Panc1 (cell line): Measurements from ENCODE around the gene NUP93. TPM values are rescaled to one million over a fixed set of nuclear protein-coding genes. Genes with fewer than 3 reads are reported as not detected.

ENCODE experiments used
- ATAC-seq: fragments of 200-7000 bp; cut with Tn5 transposase; 2 replicates; pipeline ENCODE4 v1.9.1; 2020; ENCODE audit warnings: mild to moderate bottlenecking, moderate library complexity
- BruUV-seq: library from RNA; stranded (reverse); fragments of 400-500 nt; replicated peaks from 2 replicates; lab custom pipeline; 2021; lab: Mats Ljungman, UMichigan
- CTCF ChIA-PET: fragments of 300-600 bp; sonication (Branson Sonifier 250); formaldehyde crosslinking; loops from one replicate; lab custom pipeline; 2022; ENCODE audit warnings: antibody characterized with exemption; lab: Charles Lee
- POLR2A ChIA-PET: fragments of 300-600 bp; sonication (Branson Sonifier 250); formaldehyde crosslinking; loops from one replicate; lab custom pipeline; 2022; ENCODE audit warnings: antibody characterized with exemption; lab: Charles Lee
- DNase-seq: peaks from one replicate; pipeline ENCODE4 v3.0.0-alpha.2; 2010; ENCODE audit warnings: low read depth, low spot score
- H3K27ac ChIP-seq: 2 replicates; pipeline ENCODE4 v1.5.1; 2011; ENCODE audit warnings: mild to moderate bottlenecking, low read length, inconsistent platforms
- H3K27me3 ChIP-seq: fragments of 200-500 bp; sonication (Bioruptor generic); 2 replicates; pipeline ENCODE4 v1.6.0; 2014; ENCODE audit warnings: low read length, inconsistent platforms; ENCODE audit not compliant: control insufficient read depth, insufficient read depth
- H3K36me3 ChIP-seq: fragments of 200-500 bp; sonication (Bioruptor generic); 2 replicates; pipeline ENCODE4 v1.5.1; 2014; ENCODE audit warnings: inconsistent platforms, mild to moderate bottlenecking, low read length, moderate library complexity; ENCODE audit not compliant: control insufficient read depth, insufficient read depth
- H3K4me1 ChIP-seq: 2 replicates; pipeline ENCODE4 v1.5.1; 2011; ENCODE audit warnings: inconsistent platforms, mild to moderate bottlenecking, low read length, moderate library complexity; ENCODE audit not compliant: control insufficient read depth, insufficient read depth
- H3K4me3 ChIP-seq, 2 experiments: 2 replicates each; pipeline ENCODE4 v1.5.1; 2011 to 2012; ENCODE audit warnings: low read depth in 2 of 2, low read length in 2 of 2, mild to moderate bottlenecking in 2 of 2, inconsistent platforms in 1 of 2, moderate library complexity in 1 of 2
- H3K9me3 ChIP-seq: fragments of 200-500 bp; sonication (Bioruptor generic); 2 replicates; pipeline ENCODE4 v1.5.1; 2014; ENCODE audit warnings: low read depth, mild to moderate bottlenecking, inconsistent platforms, low read length, moderate library complexity; ENCODE audit not compliant: control insufficient read depth, insufficient read depth
- POLR2AphosphoS5 ChIP-seq: IDR thresholded peaks from 2 replicates; pipeline ENCODE4 v1.6.1; 2012; ENCODE audit warnings: mild to moderate bottlenecking, low read depth, low read length, moderate library complexity
- SIN3A ChIP-seq: IDR thresholded peaks from 2 replicates; pipeline ENCODE4 v1.6.1; 2012; ENCODE audit warnings: low read depth, mild to moderate bottlenecking, low read length, moderate library complexity, borderline replicate concordance; ENCODE audit not compliant: insufficient read depth
- TCF7L2 ChIP-seq: IDR thresholded peaks from 2 replicates; pipeline ENCODE4 v1.6.1; 2011; ENCODE audit warnings: mild to moderate bottlenecking, low read depth, low read length, inconsistent platforms
- in situ Hi-C: cut with HindIII; loops from 2 replicates; pipeline ENCODE4 v1.10.0; 2016; ENCODE audit warnings: low sequenced_read_pairs, low pct_unique_long_range_greater_than_20kb
- intact Hi-C: fragments of 100-400 bp; cut with micrococcal nuclease; formaldehyde crosslinking; loops from one replicate; pipeline ENCODE4 v1.10.0; 2022; ENCODE audit not compliant: unreplicated experiment
- total RNA-seq: library from RNA; stranded (reverse); gene quantifications from one replicate; pipeline ENCODE4 v1.2.1, GENCODE V29; 2021; ENCODE audit not compliant: unreplicated experiment
- TF ChIP-seq, protein P1 (sequence below), 2 experiments: IDR thresholded peaks; 2 replicates each; pipeline ENCODE4 v1.6.1; 2011 to 2012; ENCODE audit warnings: low read depth in 2 of 2, control low read depth in 1 of 2, low read length in 1 of 2, mild to moderate bottlenecking in 1 of 2, moderate library complexity in 1 of 2; ENCODE audit not compliant: insufficient read depth in 1 of 2
- TF ChIP-seq, protein P2 (sequence below): fragments of 450-650 bp; IDR thresholded peaks from 2 replicates; pipeline ENCODE4 v1.5.1; 2017; ENCODE audit warnings: mild to moderate bottlenecking

Gene NUP93
- total RNA-seq, 1 experiment from 2014 or later, result 88.5 TPM

DNA sequence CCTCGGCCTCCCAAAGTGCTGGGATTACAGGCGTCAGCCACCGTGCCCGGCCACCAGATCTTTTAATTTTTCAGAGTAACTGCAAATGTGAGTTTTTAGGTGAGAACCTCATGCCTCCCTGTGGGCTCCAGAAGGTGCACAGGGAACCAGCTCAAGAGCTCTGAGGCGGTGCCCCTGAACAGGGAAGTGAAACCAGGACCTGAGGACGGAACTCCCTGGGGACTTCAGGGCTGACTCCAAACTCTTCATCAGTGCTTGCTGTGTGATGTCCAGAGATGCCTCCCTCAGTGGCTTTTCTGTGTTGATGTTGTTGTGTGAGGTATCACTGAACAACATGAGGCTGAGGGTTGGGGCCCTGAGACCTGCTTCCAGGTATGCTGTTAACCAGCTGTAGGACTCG lies 158.9 kb downstream of the NUP93 start:
- CTCF ChIA-PET, result no interaction called here
- Histone ChIP-seq H3K27ac (no peak overlapping the region), H3K27me3 (no peaks in the 10 kb centered on the region), H3K36me3 (no peaks in the 10 kb centered on the region), H3K4me1 (no peaks in the 10 kb centered on the region), H3K4me3 (no peak overlapping the region), H3K9me3 (no peaks in the 10 kb centered on the region)
- intact Hi-C loops, result no loop called here
- DNase-seq, result no peak
- in situ Hi-C loops, result no loop called here
- ATAC-seq, result no peak
- TF ChIP-seq, protein P1, sequence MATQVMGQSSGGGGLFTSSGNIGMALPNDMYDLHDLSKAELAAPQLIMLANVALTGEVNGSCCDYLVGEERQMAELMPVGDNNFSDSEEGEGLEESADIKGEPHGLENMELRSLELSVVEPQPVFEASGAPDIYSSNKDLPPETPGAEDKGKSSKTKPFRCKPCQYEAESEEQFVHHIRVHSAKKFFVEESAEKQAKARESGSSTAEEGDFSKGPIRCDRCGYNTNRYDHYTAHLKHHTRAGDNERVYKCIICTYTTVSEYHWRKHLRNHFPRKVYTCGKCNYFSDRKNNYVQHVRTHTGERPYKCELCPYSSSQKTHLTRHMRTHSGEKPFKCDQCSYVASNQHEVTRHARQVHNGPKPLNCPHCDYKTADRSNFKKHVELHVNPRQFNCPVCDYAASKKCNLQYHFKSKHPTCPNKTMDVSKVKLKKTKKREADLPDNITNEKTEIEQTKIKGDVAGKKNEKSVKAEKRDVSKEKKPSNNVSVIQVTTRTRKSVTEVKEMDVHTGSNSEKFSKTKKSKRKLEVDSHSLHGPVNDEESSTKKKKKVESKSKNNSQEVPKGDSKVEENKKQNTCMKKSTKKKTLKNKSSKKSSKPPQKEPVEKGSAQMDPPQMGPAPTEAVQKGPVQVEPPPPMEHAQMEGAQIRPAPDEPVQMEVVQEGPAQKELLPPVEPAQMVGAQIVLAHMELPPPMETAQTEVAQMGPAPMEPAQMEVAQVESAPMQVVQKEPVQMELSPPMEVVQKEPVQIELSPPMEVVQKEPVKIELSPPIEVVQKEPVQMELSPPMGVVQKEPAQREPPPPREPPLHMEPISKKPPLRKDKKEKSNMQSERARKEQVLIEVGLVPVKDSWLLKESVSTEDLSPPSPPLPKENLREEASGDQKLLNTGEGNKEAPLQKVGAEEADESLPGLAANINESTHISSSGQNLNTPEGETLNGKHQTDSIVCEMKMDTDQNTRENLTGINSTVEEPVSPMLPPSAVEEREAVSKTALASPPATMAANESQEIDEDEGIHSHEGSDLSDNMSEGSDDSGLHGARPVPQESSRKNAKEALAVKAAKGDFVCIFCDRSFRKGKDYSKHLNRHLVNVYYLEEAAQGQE (IDR thresholded peaks at IDR 0.05; ENCODE audit: insufficient read depth in 1 of 2, low read depth in 2 of 2, low read length in 1 of 2), result no peak
- TF ChIP-seq, protein P2, sequence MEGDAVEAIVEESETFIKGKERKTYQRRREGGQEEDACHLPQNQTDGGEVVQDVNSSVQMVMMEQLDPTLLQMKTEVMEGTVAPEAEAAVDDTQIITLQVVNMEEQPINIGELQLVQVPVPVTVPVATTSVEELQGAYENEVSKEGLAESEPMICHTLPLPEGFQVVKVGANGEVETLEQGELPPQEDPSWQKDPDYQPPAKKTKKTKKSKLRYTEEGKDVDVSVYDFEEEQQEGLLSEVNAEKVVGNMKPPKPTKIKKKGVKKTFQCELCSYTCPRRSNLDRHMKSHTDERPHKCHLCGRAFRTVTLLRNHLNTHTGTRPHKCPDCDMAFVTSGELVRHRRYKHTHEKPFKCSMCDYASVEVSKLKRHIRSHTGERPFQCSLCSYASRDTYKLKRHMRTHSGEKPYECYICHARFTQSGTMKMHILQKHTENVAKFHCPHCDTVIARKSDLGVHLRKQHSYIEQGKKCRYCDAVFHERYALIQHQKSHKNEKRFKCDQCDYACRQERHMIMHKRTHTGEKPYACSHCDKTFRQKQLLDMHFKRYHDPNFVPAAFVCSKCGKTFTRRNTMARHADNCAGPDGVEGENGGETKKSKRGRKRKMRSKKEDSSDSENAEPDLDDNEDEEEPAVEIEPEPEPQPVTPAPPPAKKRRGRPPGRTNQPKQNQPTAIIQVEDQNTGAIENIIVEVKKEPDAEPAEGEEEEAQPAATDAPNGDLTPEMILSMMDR, result no peak
- TF ChIP-seq TCF7L2 (no peak), POLR2AphosphoS5 (no peak), SIN3A (no peak)
- POLR2A ChIA-PET, result no interaction called here
- no TSS peak for BruUV-seq

DNA sequence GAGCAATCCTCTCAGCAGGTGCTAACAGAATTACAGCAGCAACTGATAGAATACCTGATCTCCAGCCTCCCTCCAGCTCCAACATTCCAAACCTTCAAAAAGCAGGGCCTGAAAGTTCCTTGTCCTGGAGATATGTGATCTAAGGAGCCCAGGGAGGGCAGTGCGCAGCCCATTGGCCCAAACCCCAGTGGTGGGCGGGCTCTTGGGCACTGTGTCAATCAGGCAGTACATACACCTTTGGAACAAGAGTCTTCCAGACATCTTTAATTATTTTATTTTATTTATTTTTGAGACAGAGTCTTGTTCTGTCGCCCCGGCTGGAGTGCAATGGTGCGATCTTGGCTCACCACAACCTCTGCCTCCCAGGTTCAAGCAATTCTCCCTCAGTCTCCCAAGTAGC lies 159.3 kb downstream of the NUP93 start:
- ATAC-seq (no peak), DNase-seq (no peak)
- Histone ChIP-seq H3K4me1 (no peaks in the 10 kb centered on the region), H3K27me3 (no peaks in the 10 kb centered on the region), H3K27ac (no peak overlapping the region), H3K4me3 (no peak overlapping the region), H3K9me3 (no peaks in the 10 kb centered on the region), H3K36me3 (no peaks in the 10 kb centered on the region)
- TF ChIP-seq SIN3A (no peak), POLR2AphosphoS5 (no peak), TCF7L2 (no peak)
- TF ChIP-seq, protein P2, result no peak
- TF ChIP-seq, protein P1 (IDR thresholded peaks at IDR 0.05; ENCODE audit: insufficient read depth in 1 of 2, low read depth in 2 of 2, low read length in 1 of 2), result no peak
- in situ Hi-C loops, result no loop called here
- intact Hi-C loops, result no loop called here
- no TSS peak for BruUV-seq
- ChIA-PET POLR2A (no interaction called here), CTCF (no interaction called here)
